ENCODE results near the gene NRF1. TPM values are rescaled to one million over a fixed set of nuclear protein-coding genes. Genes with fewer than 3 reads are reported as not detected.

NRF1 gene
- total RNA-seq, 1 experiment from 2014 or later, result 25.9 TPM

DNA sequence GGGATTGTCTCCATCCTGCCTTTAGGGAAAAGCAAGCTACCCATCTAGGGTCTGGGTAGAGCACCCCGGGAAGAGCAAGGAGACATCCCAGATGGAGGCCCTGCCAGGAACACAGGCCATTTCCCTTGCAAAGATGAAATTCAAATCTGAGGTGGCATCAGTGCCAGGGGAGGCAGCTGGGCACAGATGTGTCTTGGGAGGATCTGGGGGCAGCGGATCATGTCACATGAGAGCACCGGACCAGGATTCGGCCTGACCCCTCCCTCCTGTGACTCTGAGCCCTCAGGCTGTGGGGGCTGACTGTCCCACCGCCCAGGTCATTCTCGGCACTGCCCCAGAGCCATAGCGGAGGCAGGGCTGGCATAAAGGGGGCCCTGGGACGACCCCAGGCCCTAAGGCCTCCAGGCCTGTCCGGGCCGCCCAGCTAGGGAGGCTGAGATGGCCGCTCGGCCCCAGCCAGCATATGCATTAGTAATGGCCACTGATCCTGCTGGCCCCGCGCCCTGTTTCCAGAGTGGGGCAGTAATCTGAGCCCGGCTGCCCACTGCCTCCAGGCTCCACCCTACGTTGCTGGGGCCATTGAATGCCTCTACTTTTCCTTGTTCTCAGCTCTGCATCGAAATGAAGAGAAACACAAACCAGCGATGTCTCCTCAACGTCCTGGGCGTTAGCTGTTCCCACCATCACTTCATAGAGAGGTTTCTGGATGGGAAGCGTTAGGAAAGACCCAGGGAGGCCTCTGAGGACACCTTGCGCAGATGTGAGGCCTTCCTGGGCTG, 192.8 kb downstream of the NRF1 start:
- Histone ChIP-seq H2AFZ (ENCODE audit: low read depth, low read length, poor library complexity, severe bottlenecking) (no peak overlapping the region), H3K36me3 (ENCODE audit: control insufficient read depth in 1 of 2, insufficient read depth in 2 of 2, low read length in 2 of 2) (no peaks in the 10 kb centered on the region), H4K20me1 (ENCODE audit: insufficient read depth) (no peaks in the 10 kb centered on the region), H3K27ac (ENCODE audit: low read depth, low read length) (no peak overlapping the region), H3K4me1 (ENCODE audit: control insufficient read depth in 1 of 2, insufficient read depth in 2 of 2, low read length in 2 of 2) (no peaks in the 10 kb centered on the region), H3K79me2 (ENCODE audit: insufficient read depth, low read length) (no peaks in the 10 kb centered on the region), H3K4me2 (ENCODE audit: low read length) (no peak overlapping the region), H3K4me3 (replicated peaks in 1 of 2; ENCODE audit: low read depth in 1 of 2, low read length in 2 of 2) (no peak overlapping the region), H3K9me3 (ENCODE audit: control insufficient read depth in 1 of 2, insufficient read depth in 1 of 2, low read depth in 1 of 2, low read length in 2 of 2) (no peaks in the 10 kb centered on the region), H3K9ac (ENCODE audit: low read length) (no peak overlapping the region), H3K27me3 (ENCODE audit: insufficient read depth, low read length) (no peaks in the 10 kb centered on the region), H3K9me2 (ENCODE audit: insufficient read depth) (no peaks in the 10 kb centered on the region)
- DNase-seq (ENCODE audit: low read depth, low spot score) (no peak), ATAC-seq (no peak)
- ChIA-PET RAD21 (ENCODE audit: low non-redundant PET in 1 of 2, low total read pairs in 2 of 2, uncharacterized antibody in 2 of 2, unreplicated experiment in 2 of 2) (no interaction called here), POLR2A (no interaction called here), CTCF (no interaction called here)
- intact Hi-C loops (cut with micrococcal nuclease), result no loop called here
- TF ChIP-seq CTCF (IDR thresholded peaks at IDR 0.05 in 2 of 3, conservative IDR thresholded peaks at IDR 0.05 in 1 of 3; ENCODE audit: borderline replicate concordance in 1 of 3, insufficient read depth in 1 of 3, low read depth in 2 of 3, low read length in 2 of 3) (no peak), EZH2phosphoT487 (IDR thresholded peaks at IDR 0.05; ENCODE audit: borderline replicate concordance) (no peak), ZNF274 (IDR thresholded peaks at IDR 0.05; ENCODE audit: low read depth, low read length) (no peak), ZBTB33 (IDR thresholded peaks at IDR 0.05; ENCODE audit: extremely low read depth, insufficient replicate concordance, low read length) (no peak), EZH2 (IDR thresholded peaks at IDR 0.05) (no peak), TCF7L2 (IDR thresholded peaks at IDR 0.05; ENCODE audit: borderline replicate concordance, extremely low read depth, insufficient read depth, insufficient read length) (no peak), ELF1 (IDR thresholded peaks at IDR 0.05; ENCODE audit: borderline replicate concordance, low read depth) (no peak), SRF (IDR thresholded peaks at IDR 0.05; ENCODE audit: low read depth) (no peak)
- TF ChIP-seq, protein P1, sequence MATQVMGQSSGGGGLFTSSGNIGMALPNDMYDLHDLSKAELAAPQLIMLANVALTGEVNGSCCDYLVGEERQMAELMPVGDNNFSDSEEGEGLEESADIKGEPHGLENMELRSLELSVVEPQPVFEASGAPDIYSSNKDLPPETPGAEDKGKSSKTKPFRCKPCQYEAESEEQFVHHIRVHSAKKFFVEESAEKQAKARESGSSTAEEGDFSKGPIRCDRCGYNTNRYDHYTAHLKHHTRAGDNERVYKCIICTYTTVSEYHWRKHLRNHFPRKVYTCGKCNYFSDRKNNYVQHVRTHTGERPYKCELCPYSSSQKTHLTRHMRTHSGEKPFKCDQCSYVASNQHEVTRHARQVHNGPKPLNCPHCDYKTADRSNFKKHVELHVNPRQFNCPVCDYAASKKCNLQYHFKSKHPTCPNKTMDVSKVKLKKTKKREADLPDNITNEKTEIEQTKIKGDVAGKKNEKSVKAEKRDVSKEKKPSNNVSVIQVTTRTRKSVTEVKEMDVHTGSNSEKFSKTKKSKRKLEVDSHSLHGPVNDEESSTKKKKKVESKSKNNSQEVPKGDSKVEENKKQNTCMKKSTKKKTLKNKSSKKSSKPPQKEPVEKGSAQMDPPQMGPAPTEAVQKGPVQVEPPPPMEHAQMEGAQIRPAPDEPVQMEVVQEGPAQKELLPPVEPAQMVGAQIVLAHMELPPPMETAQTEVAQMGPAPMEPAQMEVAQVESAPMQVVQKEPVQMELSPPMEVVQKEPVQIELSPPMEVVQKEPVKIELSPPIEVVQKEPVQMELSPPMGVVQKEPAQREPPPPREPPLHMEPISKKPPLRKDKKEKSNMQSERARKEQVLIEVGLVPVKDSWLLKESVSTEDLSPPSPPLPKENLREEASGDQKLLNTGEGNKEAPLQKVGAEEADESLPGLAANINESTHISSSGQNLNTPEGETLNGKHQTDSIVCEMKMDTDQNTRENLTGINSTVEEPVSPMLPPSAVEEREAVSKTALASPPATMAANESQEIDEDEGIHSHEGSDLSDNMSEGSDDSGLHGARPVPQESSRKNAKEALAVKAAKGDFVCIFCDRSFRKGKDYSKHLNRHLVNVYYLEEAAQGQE (IDR thresholded peaks at IDR 0.05; ENCODE audit: low read depth), result no peak
- BruUV-seq (replicated peaks), result no TSS peak
